B cell (primary cell): ENCODE results near the gene TPBGL. TPM values are rescaled to one million over a fixed set of nuclear protein-coding genes. Genes with fewer than 3 reads are reported as not detected.

Source experiments
- ATAC-seq: fragments of 200-7000 bp; cut with Tn5 transposase; one replicate; pipeline ENCODE4 v1.10.0; 2021; ENCODE audit warnings: low read depth, mild to moderate bottlenecking, moderate number of reproducible peaks, moderate library complexity
- CTCF ChIA-PET: fragments of 350-600 bp; sonication (Branson Sonifier 250); formaldehyde crosslinking; loops from one replicate; lab custom pipeline; 2021; ENCODE audit warnings: antibody characterized with exemption, inconsistent platforms; lab: Charles Lee
- POLR2A ChIA-PET: fragments of 350-600 bp; sonication (Branson Sonifier 250); formaldehyde crosslinking; loops from one replicate; lab custom pipeline; 2021; ENCODE audit warnings: antibody characterized with exemption; lab: Charles Lee
- DNase-seq: peaks from one replicate; pipeline ENCODE4 v3.0.0; 2013
- H2AFZ ChIP-seq: 2 replicates; pipeline ENCODE4 v1.6.1; 2012; ENCODE audit warnings: mild to moderate bottlenecking, low read depth, low read length; ENCODE audit not compliant: insufficient read depth, poor library complexity, severe bottlenecking
- H3K27ac ChIP-seq, 2 donors: 1 replicate in 1 of 2; 2 replicates in 1 of 2; pipeline ENCODE4 v1.5.1; 2012 to 2013; ENCODE audit warnings: low read length in 2 of 2, mild to moderate bottlenecking in 2 of 2, moderate library complexity in 1 of 2
- H3K27me3 ChIP-seq, 4 experiments: fragments of 200-600 bp in 1 of 4; sonication (generic) in 1 of 4; replicated peaks in 1 of 4; 1 replicate in 2 of 4; 2 replicates in 2 of 4; pipeline versions ENCODE4 v1.6.1 to v1.7.0; 2013 to 2016; ENCODE audit warnings: low read length in 3 of 4, mild to moderate bottlenecking in 2 of 4, mixed read lengths in 1 of 4, moderate library complexity in 1 of 4; ENCODE audit not compliant: insufficient read depth in 4 of 4, control insufficient read depth in 3 of 4; ENCODE audit errors: control extremely low read depth in 1 of 4
- H3K36me3 ChIP-seq, 2 experiments: replicated peaks in 1 of 2; 1 replicate in 1 of 2; 2 replicates in 1 of 2; pipeline versions ENCODE4 v1.6.1 to v1.7.1; 2013; ENCODE audit warnings: low read length in 1 of 2; ENCODE audit not compliant: insufficient read depth in 2 of 2, control insufficient read depth in 1 of 2; ENCODE audit errors: control extremely low read depth in 1 of 2, extremely low read depth in 1 of 2
- H3K4me1 ChIP-seq, 2 donors: fragments of 200-600 bp in 1 of 2; sonication (generic) in 1 of 2; 1 replicate in 1 of 2; 2 replicates in 1 of 2; pipeline versions ENCODE4 v1.5.1 to v1.6.1; 2013 to 2017; ENCODE audit warnings: low read length in 2 of 2; ENCODE audit not compliant: control insufficient read depth in 2 of 2, insufficient read depth in 2 of 2
- H3K4me2 ChIP-seq: replicated peaks from 2 replicates; pipeline ENCODE3; 2012; ENCODE audit warnings: mild to moderate bottlenecking, low read depth, low read length; ENCODE audit not compliant: poor library complexity, severe bottlenecking
- H3K4me3 ChIP-seq, 5 experiments: fragments of 200-600 bp in 1 of 5; sonication (generic) in 1 of 5; 1 replicate in 3 of 5; 2 replicates in 2 of 5; pipeline versions ENCODE4 v1.5.1 to v1.7.0; 2011 to 2016; ENCODE audit warnings: low read length in 4 of 5, mild to moderate bottlenecking in 4 of 5, low read depth in 2 of 5, control low read depth in 1 of 5, moderate library complexity in 1 of 5; ENCODE audit not compliant: insufficient read depth in 1 of 5; ENCODE audit errors: control extremely low read depth in 1 of 5, extremely low read depth in 1 of 5
- H3K79me2 ChIP-seq: fragments of 200-600 bp; sonication (generic); one replicate; pipeline ENCODE4 v1.6.0; 2016; ENCODE audit warnings: low read length; ENCODE audit not compliant: control insufficient read depth, insufficient read depth
- H3K9ac ChIP-seq: fragments of 200-600 bp; sonication (generic); 2 replicates; pipeline ENCODE4 v1.6.1; 2017; ENCODE audit warnings: mild to moderate bottlenecking, low read length, moderate library complexity
- H3K9me3 ChIP-seq, 3 donors: one replicate each; pipeline versions ENCODE4 v1.6.1 to v1.7.1; 2013; ENCODE audit warnings: low read length in 2 of 3; ENCODE audit not compliant: control insufficient read depth in 2 of 3, insufficient read depth in 1 of 3; ENCODE audit errors: control extremely low read depth in 1 of 3
- H4K20me1 ChIP-seq: 2 replicates; pipeline ENCODE4 v1.6.0; 2012; ENCODE audit warnings: mild to moderate bottlenecking, low read length; ENCODE audit not compliant: insufficient read depth, control insufficient read depth, poor library complexity, severe bottlenecking
- H3K27ac Mint-ChIP-seq: one replicate; pipeline ENCODE4 v1.8.0; 2021; ENCODE audit warnings: mixed read lengths
- H3K27me3 Mint-ChIP-seq: one replicate; pipeline ENCODE4 v1.8.0; 2021; ENCODE audit warnings: mixed read lengths
- H3K4me1 Mint-ChIP-seq: one replicate; pipeline ENCODE4 v1.8.0; 2021; ENCODE audit warnings: mixed read lengths
- H3K4me3 Mint-ChIP-seq: one replicate; pipeline ENCODE4 v1.8.0; 2021; ENCODE audit warnings: mixed read lengths
- H3K9me3 Mint-ChIP-seq: one replicate; pipeline ENCODE4 v1.8.0; 2022; ENCODE audit warnings: mixed read lengths; ENCODE audit not compliant: insufficient read depth
- CTCF ChIP-seq: fragments of 200-600 bp; IDR thresholded peaks from one replicate; pipeline ENCODE4 v1.8.0; 2022; ENCODE audit warnings: antibody characterized with exemption, mild to moderate bottlenecking
- EZH2 ChIP-seq: IDR thresholded peaks from 2 replicates; pipeline ENCODE4 v1.6.1; 2012; ENCODE audit warnings: borderline replicate concordance, low read depth, mild to moderate bottlenecking, moderate library complexity, low read length; ENCODE audit not compliant: insufficient read depth, poor library complexity, severe bottlenecking
- WGBS: methylation state at CpG from one replicate; pipeline ENCODE4 v1.1.5; 2013; ENCODE audit warnings: missing lambda C conversion rate; ENCODE audit not compliant: insufficient coverage; 5-methylcytosine and 5-hydroxymethylcytosine counted together
- intact Hi-C: fragments of 100-400 bp; cut with micrococcal nuclease; formaldehyde crosslinking; loops from one replicate; pipeline ENCODE4 v1.10.0; 2022
- polyA plus RNA-seq: library from polyadenylated mRNA; depleted of rRNA; stranded (reverse); fragments of >200 nt; gene quantifications from 2 replicates; pipeline ENCODE4 v1.2.3, GENCODE V29; 2012
- total RNA-seq, 2 donors: library from RNA; stranded (reverse); fragments of 120-200 nt in 1 of 2; gene quantifications; 1 replicate in 1 of 2; 2 replicates in 1 of 2; pipeline versions ENCODE4 v1.2.3 to v1.2.4, GENCODE V29; 2013 to 2022

The TPBGL gene
- total and polyA plus RNA-seq, 2 donors (not counting 1 experiment from before 2014, with no cell fraction given): not detected

- WGBS: 27% methylated on average over 4 of the region's 4 CpGs
- DNase-seq: peak; percentile 63
- Histone ChIP-seq H3K36me3 (no peaks in the 10 kb centered on the region), H3K9ac (peak overlapping the region; percentile 25), H2AFZ (no peak overlapping the region), H3K27me3 (no peaks in the 10 kb centered on the region), H3K27ac (no peak overlapping the region), H3K4me2 (peak overlapping the region; percentile 49), H3K79me2 (no peaks in the 10 kb centered on the region), H3K9me3 (peaks cover 0 to 2% (median 0%) of the 10 kb centered on the region in 3 donors), H3K4me1 (peaks cover 33 to 58% of the 10 kb centered on the region in 2 donors), H3K4me3 (no peak overlapping the region), H4K20me1 (no peaks in the 10 kb centered on the region)
- ChIA-PET CTCF (interaction anchor here (0.8 to 2.7 kb wide), 9 partner anchors 11 to 242 kb away, joined by 3 to 12 read pairs (median 3); no protein-coding TSS in a partner anchor), POLR2A (interaction anchor here (1.6 kb wide), 1 partner anchor 22 kb away, joined by 3 read pairs; no protein-coding TSS in a partner anchor)
- TF ChIP-seq CTCF: no peak
- TF ChIP-seq EZH2: no peak
- Mint-ChIP-seq H3K9me3 (no peaks in the 10 kb centered on the region), H3K4me3 (peak overlapping the region; percentile 11), H3K4me1 (peaks cover 40% of the 10 kb centered on the region), H3K27me3 (peaks cover 3% of the 10 kb centered on the region), H3K27ac (peak overlapping the region; percentile 12)
- ATAC-seq: peak; percentile 35
- intact Hi-C loops: no loop called here
These were observed 23.4 kb downstream of the TPBGL start for GRCh38 chr11:75263944-75264349.

- H3K27ac ChIP-seq: no peak overlapping the region
- peak overlapping the region; percentile 25 for H3K9ac ChIP-seq
These were observed 23.8 kb downstream of the TPBGL start for GRCh38 chr11:75264356-75264755.

More at GRCh38 chr11:75264356-75264755, 23.8 kb downstream of the TPBGL start:
- TF ChIP-seq EZH2 (no peak), CTCF (no peak)
- peak overlapping the region; percentile 49 for H3K4me2 ChIP-seq
- H4K20me1 ChIP-seq: no peaks in the 10 kb centered on the region
- ChIA-PET CTCF (interaction anchor here (1.3 to 2.7 kb wide), 7 partner anchors 11 to 124 kb away, joined by 3 to 12 read pairs (median 5); no protein-coding TSS in a partner anchor), POLR2A (interaction anchor here (1.6 kb wide), 1 partner anchor 23 kb away, joined by 3 read pairs; no protein-coding TSS in a partner anchor)
- peaks cover 33 to 58% of the 10 kb centered on the region in 2 donors for H3K4me1 ChIP-seq
- Mint-ChIP-seq H3K4me1 (peaks cover 40% of the 10 kb centered on the region), H3K27me3 (peaks cover 3% of the 10 kb centered on the region), H3K4me3 (peak overlapping the region; percentile 11), H3K27ac (peak overlapping the region; percentile 12), H3K9me3 (no peaks in the 10 kb centered on the region)
- no peaks in the 10 kb centered on the region for H3K79me2 ChIP-seq
- peaks cover 0 to 2% (median 0%) of the 10 kb centered on the region in 3 donors for H3K9me3 ChIP-seq
- H3K4me3 ChIP-seq: no peak overlapping the region
- ATAC-seq (no peak), DNase-seq (no peak)
- H3K27me3 ChIP-seq: no peaks in the 10 kb centered on the region
- no peaks in the 10 kb centered on the region for H3K36me3 ChIP-seq
- no peak overlapping the region for H2AFZ ChIP-seq
- intact Hi-C loops: no loop called here
